GM13977 (cell line): ENCODE data around the gene ORC5.

Experiments
- DNase-seq: peaks from one replicate; pipeline ENCODE4 v3.0.0; 2012; ENCODE audit warnings: low spot score
- CTCF ChIP-seq: IDR thresholded peaks from 2 replicates; pipeline ENCODE4 v1.5.1; 2012; ENCODE audit warnings: mild to moderate bottlenecking, control low read depth; ENCODE audit not compliant: insufficient read depth; ENCODE audit errors: extremely low read depth, missing control alignments
- in situ Hi-C: fragments of 300-500 bp; cut with MboI; formaldehyde crosslinking; loops from one replicate; pipeline ENCODE4 v1.12.0; 2022; ENCODE audit warnings: low sequenced_read_pairs, low pct_unique_long_range_greater_than_20kb, mixed read lengths, inconsistent platforms; ENCODE audit not compliant: unreplicated experiment

The ORC5 gene

GRCh38 chr7:104174798-104175197 is 33.0 kb downstream of the ORC5 start:
- DNase-seq, result no peak
- in situ Hi-C loops, result loop anchor here (25.0 kb wide), 1 partner anchor 612 kb away; no protein-coding TSS in a partner anchor
- no peak for TF ChIP-seq CTCF

- no peak for TF ChIP-seq CTCF
- in situ Hi-C loops, result loop anchor here (25.0 kb wide), 1 partner anchor 600 kb away; no protein-coding TSS in a partner anchor
- no peak for DNase-seq
These were observed 45.7 kb downstream of the ORC5 start for GRCh38 chr7:104162081-104162480.

GRCh38 chr7:104161244-104161643 is 46.6 kb downstream of the ORC5 start:
- TF ChIP-seq CTCF, result no peak
- in situ Hi-C loops, result loop anchor here (25.0 kb wide), 1 partner anchor 599 kb away; no protein-coding TSS in a partner anchor
- DNase-seq, result no peak

GRCh38 chr7:104160375-104160774 is 47.4 kb downstream of the ORC5 start:
- DNase-seq, result no peak
- peak; percentile 30 for TF ChIP-seq CTCF
- in situ Hi-C loops, result loop anchor here (25.0 kb wide), 1 partner anchor 598 kb away; no protein-coding TSS in a partner anchor

GRCh38 chr7:104156842-104157277 is 51.0 kb downstream of the ORC5 start:
- TF ChIP-seq CTCF, result peak; percentile 53
- in situ Hi-C loops, result loop anchor here (25.0 kb wide), 1 partner anchor 595 kb away; no protein-coding TSS in a partner anchor
- peak; percentile 6 for DNase-seq

GRCh38 chr7:104153287-104153686 is 54.5 kb downstream of the ORC5 start:
- in situ Hi-C loops, result loop anchor here (25.0 kb wide), 1 partner anchor 591 kb away; no protein-coding TSS in a partner anchor
- no peak for TF ChIP-seq CTCF
- DNase-seq, result no peak
